T-helper 2 cell treated with Interferon-gamma antibody and Interleukin-4, amounts not matched to agents 5 μg/mL and 100 μg/mL, for 36 hours (primary cell): Measurements from ENCODE around the gene TERT.

Source experiments
- DNase-seq: peaks from one replicate; pipeline ENCODE4 v3.0.0; 2021; ENCODE audit warnings: low spot score
- H3K27ac Mint-ChIP-seq: one replicate; pipeline ENCODE4 v1.8.0; 2021; ENCODE audit warnings: mild to moderate bottlenecking, mixed read lengths
- H3K27me3 Mint-ChIP-seq: one replicate; pipeline ENCODE4 v1.8.0; 2021; ENCODE audit warnings: low read depth, mixed read lengths
- H3K36me3 Mint-ChIP-seq: one replicate; pipeline ENCODE4 v1.8.0; 2021; ENCODE audit warnings: low read depth, mixed read lengths
- H3K4me1 Mint-ChIP-seq: one replicate; pipeline ENCODE4 v1.8.0; 2021; ENCODE audit warnings: low read depth, mixed read lengths
- H3K4me3 Mint-ChIP-seq: one replicate; pipeline ENCODE4 v1.8.0; 2022; ENCODE audit warnings: mild to moderate bottlenecking, moderate library complexity, mixed read lengths
- H3K9me3 Mint-ChIP-seq: one replicate; pipeline ENCODE4 v1.8.0; 2021; ENCODE audit warnings: mixed read lengths

TERT gene

GRCh38 chr5:1265461-1266455 is 29.1 kb downstream of the TERT start:
- Mint-ChIP-seq H3K4me3 (no peak overlapping the region), H3K9me3 (no peaks in the 10 kb centered on the region), H3K27ac (no peak overlapping the region), H3K36me3 (peaks cover 9% of the 10 kb centered on the region), H3K4me1 (peaks cover 8% of the 10 kb centered on the region), H3K27me3 (no peaks in the 10 kb centered on the region)
- no peak for DNase-seq

- no peak for DNase-seq
- Mint-ChIP-seq H3K4me3 (no peak overlapping the region), H3K27ac (no peak overlapping the region), H3K4me1 (peaks cover 8% of the 10 kb centered on the region), H3K36me3 (peaks cover 7% of the 10 kb centered on the region), H3K27me3 (no peaks in the 10 kb centered on the region), H3K9me3 (no peaks in the 10 kb centered on the region)
Measured at GRCh38 chr5:1265026-1265425, 29.8 kb downstream of the TERT start.

- H3K27me3 Mint-ChIP-seq, result no peaks in the 10 kb centered on the region
- peaks cover 5% of the 10 kb centered on the region for H3K36me3 Mint-ChIP-seq
- H3K27ac Mint-ChIP-seq, result no peak overlapping the region
- H3K4me3 Mint-ChIP-seq, result no peak overlapping the region
- no peaks in the 10 kb centered on the region for H3K9me3 Mint-ChIP-seq
- no peak for DNase-seq
- H3K4me1 Mint-ChIP-seq, result peaks cover 8% of the 10 kb centered on the region
Measured at GRCh38 chr5:1264211-1264610, 30.7 kb downstream of the TERT start.

GRCh38 chr5:1262381-1262780 is 32.5 kb downstream of the TERT start:
- H3K27me3 Mint-ChIP-seq, result no peaks in the 10 kb centered on the region
- H3K4me1 Mint-ChIP-seq, result no peaks in the 10 kb centered on the region
- DNase-seq, result no peak
- no peak overlapping the region for H3K27ac Mint-ChIP-seq
- H3K36me3 Mint-ChIP-seq, result peaks cover 2% of the 10 kb centered on the region
- H3K4me3 Mint-ChIP-seq, result no peak overlapping the region
- no peaks in the 10 kb centered on the region for H3K9me3 Mint-ChIP-seq

- no peaks in the 10 kb centered on the region for H3K4me1 Mint-ChIP-seq
- H3K36me3 Mint-ChIP-seq, result peaks cover 2% of the 10 kb centered on the region
- H3K27ac Mint-ChIP-seq, result no peak overlapping the region
- no peak for DNase-seq
- H3K27me3 Mint-ChIP-seq, result no peaks in the 10 kb centered on the region
- H3K9me3 Mint-ChIP-seq, result no peaks in the 10 kb centered on the region
- no peak overlapping the region for H3K4me3 Mint-ChIP-seq
Measured at GRCh38 chr5:1261643-1262042, 33.2 kb downstream of the TERT start.

- H3K27me3 Mint-ChIP-seq, result no peaks in the 10 kb centered on the region
- no peak overlapping the region for H3K27ac Mint-ChIP-seq
- peaks cover 12% of the 10 kb centered on the region for H3K4me1 Mint-ChIP-seq
- no peak for DNase-seq
- no peak overlapping the region for H3K4me3 Mint-ChIP-seq
- no peaks in the 10 kb centered on the region for H3K36me3 Mint-ChIP-seq
- H3K9me3 Mint-ChIP-seq, result no peaks in the 10 kb centered on the region
Measured at GRCh38 chr5:1259806-1260480, 34.9 kb downstream of the TERT start.

GRCh38 chr5:1257841-1258240 is 37.0 kb downstream of the TERT start:
- Mint-ChIP-seq H3K36me3 (no peaks in the 10 kb centered on the region), H3K4me3 (no peak overlapping the region), H3K4me1 (peaks cover 19% of the 10 kb centered on the region), H3K27me3 (no peaks in the 10 kb centered on the region), H3K27ac (no peak overlapping the region), H3K9me3 (no peaks in the 10 kb centered on the region)
- DNase-seq, result no peak

GRCh38 chr5:1257363-1257762 is 37.5 kb downstream of the TERT start:
- peaks cover 20% of the 10 kb centered on the region for H3K4me1 Mint-ChIP-seq
- no peak overlapping the region for H3K4me3 Mint-ChIP-seq
- no peaks in the 10 kb centered on the region for H3K36me3 Mint-ChIP-seq
- DNase-seq, result no peak
- no peaks in the 10 kb centered on the region for H3K9me3 Mint-ChIP-seq
- H3K27ac Mint-ChIP-seq, result no peak overlapping the region
- H3K27me3 Mint-ChIP-seq, result no peaks in the 10 kb centered on the region

- no peak for DNase-seq
- Mint-ChIP-seq H3K27me3 (no peaks in the 10 kb centered on the region), H3K4me1 (peaks cover 22% of the 10 kb centered on the region), H3K27ac (no peak overlapping the region), H3K9me3 (no peaks in the 10 kb centered on the region), H3K4me3 (no peak overlapping the region), H3K36me3 (no peaks in the 10 kb centered on the region)
Measured at GRCh38 chr5:1256776-1257175, 38.1 kb downstream of the TERT start.

- Mint-ChIP-seq H3K27me3 (no peaks in the 10 kb centered on the region), H3K27ac (peak overlapping the region; percentile 70), H3K4me1 (peaks cover 22% of the 10 kb centered on the region), H3K9me3 (no peaks in the 10 kb centered on the region), H3K4me3 (peak overlapping the region; percentile 74), H3K36me3 (no peaks in the 10 kb centered on the region)
- DNase-seq, result peak; percentile 26
Measured at GRCh38 chr5:1255081-1255561, 39.7 kb downstream of the TERT start.

- no peak for DNase-seq
- Mint-ChIP-seq H3K9me3 (no peaks in the 10 kb centered on the region), H3K27ac (no peak overlapping the region), H3K27me3 (no peaks in the 10 kb centered on the region), H3K36me3 (no peaks in the 10 kb centered on the region), H3K4me3 (no peak overlapping the region), H3K4me1 (peaks cover 22% of the 10 kb centered on the region)
Measured at GRCh38 chr5:1254196-1254595, 40.7 kb downstream of the TERT start.

- no peaks in the 10 kb centered on the region for H3K36me3 Mint-ChIP-seq
- no peaks in the 10 kb centered on the region for H3K27me3 Mint-ChIP-seq
- H3K9me3 Mint-ChIP-seq, result no peaks in the 10 kb centered on the region
- DNase-seq, result no peak
- H3K27ac Mint-ChIP-seq, result no peak overlapping the region
- H3K4me1 Mint-ChIP-seq, result peaks cover 22% of the 10 kb centered on the region
- H3K4me3 Mint-ChIP-seq, result no peak overlapping the region
Measured at GRCh38 chr5:1253456-1254105, 41.3 kb downstream of the TERT start.

- no peak for DNase-seq
- no peaks in the 10 kb centered on the region for H3K36me3 Mint-ChIP-seq
- no peaks in the 10 kb centered on the region for H3K9me3 Mint-ChIP-seq
- H3K4me1 Mint-ChIP-seq, result peaks cover 22% of the 10 kb centered on the region
- H3K27me3 Mint-ChIP-seq, result no peaks in the 10 kb centered on the region
- H3K4me3 Mint-ChIP-seq, result no peak overlapping the region
- H3K27ac Mint-ChIP-seq, result no peak overlapping the region
Measured at GRCh38 chr5:1252681-1253080, 42.2 kb downstream of the TERT start.
